GM19193 (cell line): ENCODE measurements around the gene VPS54.

Experiments used
- POLR2A ChIP-seq: IDR thresholded peaks from 4 replicates; pipeline ENCODE4 v1.6.1; 2011; ENCODE audit not compliant: insufficient read depth, insufficient read length; ENCODE audit errors: extremely low read depth

The VPS54 gene

GRCh38 chr2:63888053-63888452 is 131.2 kb downstream of the VPS54 start:
- TF ChIP-seq POLR2A: no peak

- no peak for TF ChIP-seq POLR2A
Observed at GRCh38 chr2:63886445-63886844, 132.8 kb downstream of the VPS54 start.

GRCh38 chr2:63882395-63883105 is 136.7 kb downstream of the VPS54 start:
- TF ChIP-seq POLR2A: no peak

DNA sequence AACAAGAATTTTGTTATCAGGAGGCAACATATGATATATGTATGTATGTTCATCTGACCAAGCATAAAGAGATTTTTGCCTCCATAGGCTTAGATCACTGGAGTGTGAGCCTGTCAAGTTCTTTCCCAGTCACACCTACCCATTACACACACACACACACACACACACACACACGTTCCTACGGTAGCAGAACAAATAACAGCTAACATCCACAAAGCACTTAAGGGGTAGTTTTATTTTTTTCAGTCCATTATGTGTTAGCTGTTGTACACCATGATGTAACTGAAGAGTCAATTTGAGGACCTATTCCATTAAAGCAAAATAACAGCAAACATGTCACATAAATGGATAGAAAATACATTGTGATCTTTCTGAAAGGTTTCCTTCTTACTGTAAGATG is 138.0 kb downstream of the VPS54 start:
- no peak for TF ChIP-seq POLR2A

GRCh38 chr2:63880625-63881024 is 138.6 kb downstream of the VPS54 start:
- no peak for TF ChIP-seq POLR2A

GRCh38 chr2:63879876-63880433 is 139.3 kb downstream of the VPS54 start:
- TF ChIP-seq POLR2A: no peak

- no peak for TF ChIP-seq POLR2A
Observed at GRCh38 chr2:63878486-63878885, 140.7 kb downstream of the VPS54 start.

DNA sequence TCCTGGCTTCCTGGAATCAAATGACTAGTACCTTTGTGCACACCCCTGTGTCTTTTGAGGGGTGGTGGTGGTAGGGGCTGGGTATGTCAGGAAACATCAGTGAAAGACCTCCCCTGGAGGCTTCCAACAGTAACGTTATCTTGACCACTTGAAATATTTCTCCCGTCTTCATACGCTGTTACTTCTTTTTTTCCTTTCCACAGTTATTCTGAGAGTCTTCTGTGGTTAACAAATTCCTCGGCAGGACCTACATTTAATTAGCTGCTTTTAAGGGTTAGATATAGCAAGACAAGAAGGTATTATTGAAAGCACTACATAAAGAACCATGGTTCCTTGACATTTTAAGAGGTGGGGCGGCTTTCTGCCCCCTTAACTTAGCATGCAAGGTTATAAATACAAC is 142.9 kb downstream of the VPS54 start:
- no peak for TF ChIP-seq POLR2A

GRCh38 chr2:63875559-63876245 is 143.5 kb downstream of the VPS54 start:
- TF ChIP-seq POLR2A: no peak

DNA sequence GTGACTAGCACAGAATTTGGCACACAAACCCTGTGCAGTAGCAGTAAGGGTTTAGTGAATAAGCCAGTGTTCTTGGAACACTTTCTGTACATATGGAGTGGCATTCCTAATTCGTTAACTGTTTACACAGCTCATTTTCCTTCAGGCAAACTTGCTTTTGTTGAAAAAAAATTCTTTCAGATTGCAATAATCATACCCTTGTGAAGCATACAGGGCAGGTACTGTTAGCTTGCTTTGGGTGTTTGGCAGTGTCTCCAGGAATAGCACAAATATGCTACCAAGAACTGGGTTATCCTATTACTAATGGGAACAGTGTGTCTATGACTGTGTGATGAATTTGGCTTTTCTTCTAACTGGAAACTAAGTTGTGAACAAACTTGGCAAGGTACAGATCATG is 144.1 kb downstream of the VPS54 start:
- no peak for TF ChIP-seq POLR2A

- no peak for TF ChIP-seq POLR2A
Observed at GRCh38 chr2:63874204-63875130, 144.8 kb downstream of the VPS54 start.

DNA sequence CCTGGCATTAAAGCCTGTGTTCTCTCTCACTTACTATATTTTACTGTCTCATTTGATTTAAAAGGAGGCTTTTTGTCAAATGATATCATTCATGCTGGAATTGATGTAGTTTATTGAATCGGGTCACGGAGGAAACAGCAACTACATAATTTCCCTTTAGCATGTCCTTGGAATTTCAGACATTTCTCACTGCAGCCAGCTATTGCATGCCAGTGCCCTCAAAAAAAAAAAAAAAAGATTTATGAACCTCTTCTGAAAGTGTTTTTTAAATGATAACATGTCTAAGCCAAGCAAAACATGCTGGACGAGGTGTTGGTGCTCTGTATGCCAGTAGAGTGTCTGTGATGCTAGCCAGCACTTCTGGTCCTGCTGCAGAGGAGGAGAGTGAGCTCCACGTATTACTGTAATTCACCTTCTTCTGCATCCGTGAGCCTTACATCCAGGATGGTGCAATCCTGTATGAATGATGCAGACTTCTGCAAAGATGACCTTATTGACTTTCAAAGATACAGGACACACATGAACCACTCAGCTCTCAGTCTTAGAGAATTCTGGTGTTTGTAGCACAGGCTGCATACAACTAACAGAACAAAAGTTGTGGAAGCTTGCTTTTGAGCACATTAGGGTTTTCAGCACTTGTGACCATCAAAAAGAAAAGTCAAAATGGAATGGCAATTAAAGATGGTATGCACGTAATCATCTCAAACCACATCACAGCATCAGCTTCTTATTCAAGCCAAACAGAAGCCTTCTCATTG is 146.5 kb downstream of the VPS54 start:
- no peak for TF ChIP-seq POLR2A

- no peak for TF ChIP-seq POLR2A
Observed at GRCh38 chr2:63871864-63872263, 147.4 kb downstream of the VPS54 start.

DNA sequence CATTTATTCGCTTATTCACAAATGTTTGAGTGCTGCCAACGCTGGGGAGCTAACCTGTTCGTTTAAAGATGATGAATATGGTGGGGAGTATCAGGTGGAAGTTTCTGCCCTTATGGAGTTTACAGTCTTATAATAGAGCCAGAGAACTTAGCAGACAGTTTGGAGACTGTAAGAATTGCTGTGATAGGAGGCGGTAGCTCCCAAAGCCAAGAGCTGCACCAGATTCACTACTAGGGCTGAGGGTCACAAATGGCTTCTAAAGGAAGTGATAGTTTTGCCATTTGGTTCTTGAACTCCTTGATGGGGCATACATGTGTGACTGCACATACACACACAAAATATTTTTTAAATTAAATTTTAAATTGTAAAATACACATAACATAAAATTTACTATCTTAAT is 148.5 kb downstream of the VPS54 start:
- TF ChIP-seq POLR2A: no peak

GRCh38 chr2:63866009-63866709 is 153.1 kb downstream of the VPS54 start:
- no peak for TF ChIP-seq POLR2A
